Keratinocyte (primary cell): ENCODE measurements around the gene STXBP1. TPM values are rescaled to one million over a fixed set of nuclear protein-coding genes. Genes with fewer than 3 reads are reported as not detected.

ENCODE experiments used
- DNase-seq: peaks from one replicate; pipeline ENCODE4 v3.0.0-alpha.2; 2011; ENCODE audit warnings: low read depth, missing footprints, low spot score
- FAIRE-seq: peaks from 2 replicates; lab custom pipeline; 2011; peaks lifted over from hg19 to GRCh38; lab: Jason Lieb, UNC
- H2AFZ ChIP-seq: 2 replicates; pipeline ENCODE4 v1.6.0; 2012; ENCODE audit warnings: low read length, control low read depth, inconsistent platforms; ENCODE audit not compliant: control insufficient read depth
- H3K27ac ChIP-seq: 2 replicates; pipeline ENCODE4 v1.5.1; 2011; ENCODE audit warnings: low read length; ENCODE audit not compliant: control insufficient read depth, insufficient read depth
- H3K27me3 ChIP-seq: 3 replicates; pipeline ENCODE4 v1.6.0; 2011; ENCODE audit warnings: low read length; ENCODE audit not compliant: control insufficient read depth, insufficient read depth; ENCODE audit errors: extremely low read depth
- H3K36me3 ChIP-seq, 2 experiments: 2 replicates in 1 of 2; 3 replicates in 1 of 2; pipeline ENCODE4 v1.5.1; 2011; ENCODE audit warnings: low read length in 2 of 2, mild to moderate bottlenecking in 1 of 2; ENCODE audit not compliant: control insufficient read depth in 2 of 2, insufficient read depth in 2 of 2; ENCODE audit errors: extremely low read depth in 1 of 2
- H3K4me1 ChIP-seq: 3 replicates; pipeline ENCODE4 v1.5.1; 2011; ENCODE audit warnings: low read length; ENCODE audit not compliant: control insufficient read depth, insufficient read depth; ENCODE audit errors: extremely low read depth
- H3K4me2 ChIP-seq: 3 replicates; pipeline ENCODE4 v1.6.0; 2011; ENCODE audit warnings: low read depth, low read length; ENCODE audit not compliant: control insufficient read depth, insufficient read depth; ENCODE audit errors: extremely low read depth
- H3K4me3 ChIP-seq, 3 experiments: fragments of 200-600 bp in 1 of 3; sonication (generic) in 1 of 3; 2 replicates in 2 of 3; 3 replicates in 1 of 3; pipeline ENCODE4 v1.5.1; 2011 to 2016; ENCODE audit warnings: low read length in 3 of 3, mild to moderate bottlenecking in 3 of 3, control low read depth in 2 of 3, inconsistent platforms in 1 of 3, low read depth in 1 of 3, mixed read lengths in 1 of 3, mixed run types in 1 of 3, moderate library complexity in 1 of 3; ENCODE audit not compliant: control insufficient read depth in 2 of 3, insufficient read depth in 2 of 3; ENCODE audit errors: extremely low read depth in 1 of 3
- H3K79me2 ChIP-seq: 2 replicates; pipeline ENCODE4 v1.6.0; 2012; ENCODE audit warnings: low read length; ENCODE audit not compliant: control insufficient read depth, insufficient read depth
- H3K9ac ChIP-seq: 3 replicates; pipeline ENCODE4 v1.6.0; 2011; ENCODE audit warnings: low read length; ENCODE audit not compliant: control insufficient read depth, insufficient read depth; ENCODE audit errors: extremely low read depth
- H3K9me1 ChIP-seq: 3 replicates; pipeline ENCODE4 v1.6.0; 2011; ENCODE audit warnings: low read length; ENCODE audit not compliant: control insufficient read depth, insufficient read depth; ENCODE audit errors: extremely low read depth
- H3K9me3 ChIP-seq: 2 replicates; pipeline ENCODE4 v1.5.1; 2012; ENCODE audit warnings: low read depth, low read length; ENCODE audit not compliant: control insufficient read depth
- H4K20me1 ChIP-seq: 3 replicates; pipeline ENCODE4 v1.6.0; 2011; ENCODE audit warnings: low read length; ENCODE audit not compliant: control insufficient read depth, insufficient read depth; ENCODE audit errors: extremely low read depth
- EZH2 ChIP-seq: IDR thresholded peaks from one replicate; pipeline ENCODE4 v1.6.1; 2012; ENCODE audit warnings: inconsistent platforms, mild to moderate bottlenecking, low read length, moderate library complexity
- dilution Hi-C: fragments of 300-500 bp; cut with MboI; formaldehyde crosslinking; loops from one replicate; pipeline ENCODE4 v1.7.0; 2020; ENCODE audit warnings: low sequenced_read_pairs; ENCODE audit not compliant: extremely low pct_ligation_motif_present
- polyA plus RNA-seq, 5 experiments: library from polyadenylated mRNA; depleted of rRNA in 3 of 5; stranded (reverse) in 3 of 5; stranded (forward) in 1 of 5; unstranded in 1 of 5; fragments of >200 nt; gene quantifications; 1 replicate in 1 of 5; 2 replicates in 3 of 5; 3 replicates in 1 of 5; pipeline versions ENCODE4 v1.2.1 to v1.2.3, GENCODE V29; 2011 to 2012; ENCODE audit warnings: missing spikeins in 2 of 5, low read depth in 1 of 5, low replicate concordance in 1 of 5
- TF ChIP-seq, protein P1 (sequence below), 3 experiments: IDR thresholded peaks in 1 of 3; conservative IDR thresholded peaks in 1 of 3; optimal IDR thresholded peaks in 1 of 3; 2 replicates in 2 of 3; 3 replicates in 1 of 3; pipeline versions ENCODE3 to v1.5.1; 2011; ENCODE audit warnings: low read length in 3 of 3, mild to moderate bottlenecking in 3 of 3, moderate library complexity in 2 of 3, control low read depth in 1 of 3, inconsistent platforms in 1 of 3; ENCODE audit not compliant: insufficient read depth in 2 of 3; ENCODE audit errors: extremely low read depth in 1 of 3

STXBP1 gene
- polyA plus RNA-seq, 1 donor (not counting 4 experiments of a cell fraction or from before 2014, with no cell fraction given): 17.1 TPM

DNA sequence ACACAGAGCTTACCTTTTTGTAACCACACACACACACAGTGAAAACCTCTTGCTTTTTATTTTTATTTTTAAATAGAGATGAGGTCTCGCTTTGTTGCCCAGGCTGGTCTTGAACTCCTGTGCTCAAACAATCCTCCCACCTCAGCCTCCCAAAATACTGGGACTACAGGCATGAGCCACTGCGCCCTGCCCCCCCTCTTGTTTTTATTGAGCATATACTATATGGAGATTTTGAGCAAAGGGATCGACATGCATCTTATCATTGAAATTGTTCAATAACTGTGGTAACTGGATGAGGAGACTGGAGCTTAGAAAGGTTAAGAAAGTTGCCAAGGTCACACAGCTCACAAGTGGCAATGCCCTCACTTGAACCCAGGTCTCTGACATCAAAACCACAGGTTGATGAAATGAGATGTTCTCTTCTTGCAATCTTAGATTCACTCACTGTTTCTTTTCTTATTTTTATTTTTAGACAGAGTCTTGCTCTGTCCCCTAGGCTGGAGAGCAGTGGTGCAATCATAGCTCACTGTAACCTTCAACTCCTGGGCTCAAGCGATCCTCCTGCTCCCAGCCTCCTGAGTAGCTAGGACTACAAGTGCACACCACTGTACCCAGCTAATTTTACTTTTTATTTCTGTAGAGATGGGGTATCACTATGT lies 26.8 kb upstream of the STXBP1 start:
- no peak for DNase-seq
- Histone ChIP-seq H3K9ac (no peak overlapping the region), H3K27ac (no peak overlapping the region), H3K36me3 (no peaks in the 10 kb centered on the region), H2AFZ (no peak overlapping the region), H3K9me3 (peaks cover 9% of the 10 kb centered on the region), H3K4me2 (no peak overlapping the region), H3K79me2 (peaks cover under 1% of the 10 kb centered on the region), H3K9me1 (no peaks in the 10 kb centered on the region), H4K20me1 (peaks cover 3% of the 10 kb centered on the region), H3K27me3 (no peaks in the 10 kb centered on the region), H3K4me1 (peaks cover 8% of the 10 kb centered on the region), H3K4me3 (no peak overlapping the region)
- FAIRE-seq: no peak
- no peak for TF ChIP-seq EZH2
- TF ChIP-seq, protein P1, sequence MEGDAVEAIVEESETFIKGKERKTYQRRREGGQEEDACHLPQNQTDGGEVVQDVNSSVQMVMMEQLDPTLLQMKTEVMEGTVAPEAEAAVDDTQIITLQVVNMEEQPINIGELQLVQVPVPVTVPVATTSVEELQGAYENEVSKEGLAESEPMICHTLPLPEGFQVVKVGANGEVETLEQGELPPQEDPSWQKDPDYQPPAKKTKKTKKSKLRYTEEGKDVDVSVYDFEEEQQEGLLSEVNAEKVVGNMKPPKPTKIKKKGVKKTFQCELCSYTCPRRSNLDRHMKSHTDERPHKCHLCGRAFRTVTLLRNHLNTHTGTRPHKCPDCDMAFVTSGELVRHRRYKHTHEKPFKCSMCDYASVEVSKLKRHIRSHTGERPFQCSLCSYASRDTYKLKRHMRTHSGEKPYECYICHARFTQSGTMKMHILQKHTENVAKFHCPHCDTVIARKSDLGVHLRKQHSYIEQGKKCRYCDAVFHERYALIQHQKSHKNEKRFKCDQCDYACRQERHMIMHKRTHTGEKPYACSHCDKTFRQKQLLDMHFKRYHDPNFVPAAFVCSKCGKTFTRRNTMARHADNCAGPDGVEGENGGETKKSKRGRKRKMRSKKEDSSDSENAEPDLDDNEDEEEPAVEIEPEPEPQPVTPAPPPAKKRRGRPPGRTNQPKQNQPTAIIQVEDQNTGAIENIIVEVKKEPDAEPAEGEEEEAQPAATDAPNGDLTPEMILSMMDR (optimal IDR thresholded peaks at IDR 0.05 in 1 of 3, IDR thresholded peaks at IDR 0.05 in 1 of 3, conservative IDR thresholded peaks at IDR 0.05 in 1 of 3; ENCODE audit: extremely low read depth in 1 of 3, insufficient read depth in 2 of 3, low read length in 3 of 3): no peak
- dilution Hi-C loops: no loop called here

DNA sequence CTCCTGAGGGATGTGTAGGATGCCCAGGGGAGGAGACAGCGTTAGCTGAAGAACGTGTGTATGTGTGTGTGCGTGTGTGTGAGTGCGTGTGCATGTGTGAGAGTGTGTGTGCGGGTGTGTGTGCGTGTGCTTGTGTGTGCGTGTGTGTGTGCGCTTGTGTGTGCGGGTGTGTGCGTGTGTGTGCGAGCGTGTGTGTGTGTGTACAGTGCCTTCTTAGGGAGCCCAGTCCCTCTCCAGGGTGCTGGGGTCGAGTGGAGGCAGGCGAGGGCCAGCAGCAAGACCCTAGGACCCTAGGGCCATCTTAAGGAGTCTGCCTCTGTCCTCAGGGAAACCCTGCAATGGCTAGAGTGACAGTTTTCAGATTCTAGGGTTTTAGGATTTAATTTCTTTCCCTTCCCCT lies 26.0 kb upstream of the STXBP1 start:
- H3K9me3 ChIP-seq: peaks cover 9% of the 10 kb centered on the region
- H3K9ac ChIP-seq: no peak overlapping the region
- FAIRE-seq: no peak
- no peak overlapping the region for H2AFZ ChIP-seq
- dilution Hi-C loops: no loop called here
- no peak overlapping the region for H3K4me3 ChIP-seq
- H3K79me2 ChIP-seq: no peaks in the 10 kb centered on the region
- no peaks in the 10 kb centered on the region for H3K36me3 ChIP-seq
- H3K27ac ChIP-seq: no peak overlapping the region
- peaks cover 3% of the 10 kb centered on the region for H4K20me1 ChIP-seq
- no peak for TF ChIP-seq EZH2
- TF ChIP-seq, protein P1 (optimal IDR thresholded peaks at IDR 0.05 in 1 of 3, IDR thresholded peaks at IDR 0.05 in 1 of 3, conservative IDR thresholded peaks at IDR 0.05 in 1 of 3; ENCODE audit: extremely low read depth in 1 of 3, insufficient read depth in 2 of 3, low read length in 3 of 3): no peak
- H3K4me1 ChIP-seq: peaks cover 6% of the 10 kb centered on the region
- H3K9me1 ChIP-seq: no peaks in the 10 kb centered on the region
- H3K27me3 ChIP-seq: no peaks in the 10 kb centered on the region
- no peak for DNase-seq
- H3K4me2 ChIP-seq: no peak overlapping the region
